Body of pancreas (tissue), 4 donors: Measurements from ENCODE around the gene LEPROT. TPM values are rescaled to one million over a fixed set of nuclear protein-coding genes. Genes with fewer than 3 reads are reported as not detected.

ENCODE experiments used
- ATAC-seq: fragments of 150-250 bp; one replicate; pipeline ENCODE4 v1.9.1; 2016
- DNase-seq, 4 donors: peaks; one replicate each; pipeline ENCODE4 v3.0.0-alpha.2; 2019
- H3K27ac ChIP-seq, 4 donors: fragments of 200-600 bp; sonication (generic); 1 replicate in 3 of 4; 2 replicates in 1 of 4; pipeline versions ENCODE4 v1.5.1 to v1.6.1; 2016 to 2019; ENCODE audit warnings: mild to moderate bottlenecking in 1 of 4, mixed read lengths in 1 of 4, moderate library complexity in 1 of 4
- H3K27me3 ChIP-seq, 2 donors: fragments of 200-600 bp; sonication (generic); one replicate each; pipeline ENCODE4 v1.6.0; 2016; ENCODE audit warnings: mild to moderate bottlenecking in 1 of 2
- H3K36me3 ChIP-seq, 2 donors: fragments of 200-600 bp; sonication (generic); replicated peaks in 1 of 2; 2 replicates each; pipeline ENCODE4 v1.5.1; 2016; ENCODE audit warnings: low read depth in 2 of 2; ENCODE audit not compliant: insufficient read depth in 1 of 2
- H3K4me1 ChIP-seq: fragments of 200-600 bp; sonication (generic); one replicate; pipeline ENCODE4 v1.6.0; 2016
- H3K4me3 ChIP-seq, 2 donors: fragments of 200-600 bp; sonication (generic); 1 replicate in 1 of 2; 2 replicates in 1 of 2; pipeline ENCODE4 v1.5.1; 2016 to 2019
- H3K9me3 ChIP-seq, 3 donors: fragments of 200-600 bp; sonication (generic); 1 replicate in 2 of 3; 2 replicates in 1 of 3; pipeline ENCODE4 v1.5.1; 2016
- POLR2A ChIP-seq, 3 donors: fragments of 450-650 bp; IDR thresholded peaks; one replicate each; pipeline ENCODE4 v1.6.1; 2016; ENCODE audit warnings: antibody characterized with exemption in 3 of 3, mild to moderate bottlenecking in 2 of 3
- WGBS, 2 donors: methylation state at CpG; one replicate each; pipeline ENCODE4 v1.1.5; 2017; 5-methylcytosine and 5-hydroxymethylcytosine counted together
- intact Hi-C: fragments of 100-400 bp; cut with DNase I; formaldehyde crosslinking; loops from one replicate; pipeline ENCODE4 v1.15.1; 2023
- total RNA-seq, 2 donors: library from RNA; depleted of rRNA; stranded (reverse); fragments of >200 nt; gene quantifications; one replicate each; pipeline ENCODE4 v1.1.0, GENCODE V29; 2016
- TF ChIP-seq, protein P1 (sequence below), 7 experiments: fragments of 450-650 bp in 4 of 7; fragments of 200-600 bp in 3 of 7; sonication (generic) in 3 of 7; IDR thresholded peaks; one replicate each; pipeline ENCODE4 v1.5.1; 2016 to 2019; ENCODE audit warnings: antibody characterized with exemption in 7 of 7

The LEPROT gene
- total RNA-seq, 2 donors from 2014 or later = 22.7 to 47.7 TPM

- ATAC-seq (no peak), DNase-seq (no peak)
- Histone ChIP-seq H3K27me3 (no peaks in the 10 kb centered on the region), H3K4me1 (no peaks in the 10 kb centered on the region), H3K36me3 (peaks cover 5 to 7% of the 10 kb centered on the region in 2 donors), H3K27ac (no peak overlapping the region), H3K4me3 (no peak overlapping the region), H3K9me3 (no peaks in the 10 kb centered on the region)
- TF ChIP-seq POLR2A (IDR thresholded peaks at IDR 0.05) = no peak
- TF ChIP-seq, protein P1, sequence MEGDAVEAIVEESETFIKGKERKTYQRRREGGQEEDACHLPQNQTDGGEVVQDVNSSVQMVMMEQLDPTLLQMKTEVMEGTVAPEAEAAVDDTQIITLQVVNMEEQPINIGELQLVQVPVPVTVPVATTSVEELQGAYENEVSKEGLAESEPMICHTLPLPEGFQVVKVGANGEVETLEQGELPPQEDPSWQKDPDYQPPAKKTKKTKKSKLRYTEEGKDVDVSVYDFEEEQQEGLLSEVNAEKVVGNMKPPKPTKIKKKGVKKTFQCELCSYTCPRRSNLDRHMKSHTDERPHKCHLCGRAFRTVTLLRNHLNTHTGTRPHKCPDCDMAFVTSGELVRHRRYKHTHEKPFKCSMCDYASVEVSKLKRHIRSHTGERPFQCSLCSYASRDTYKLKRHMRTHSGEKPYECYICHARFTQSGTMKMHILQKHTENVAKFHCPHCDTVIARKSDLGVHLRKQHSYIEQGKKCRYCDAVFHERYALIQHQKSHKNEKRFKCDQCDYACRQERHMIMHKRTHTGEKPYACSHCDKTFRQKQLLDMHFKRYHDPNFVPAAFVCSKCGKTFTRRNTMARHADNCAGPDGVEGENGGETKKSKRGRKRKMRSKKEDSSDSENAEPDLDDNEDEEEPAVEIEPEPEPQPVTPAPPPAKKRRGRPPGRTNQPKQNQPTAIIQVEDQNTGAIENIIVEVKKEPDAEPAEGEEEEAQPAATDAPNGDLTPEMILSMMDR (IDR thresholded peaks at IDR 0.05) = peak in 1 of 7 experiments; percentile 9
- WGBS, 2 donors = 89 to 93% methylated on average over 1 of the region's 1 CpG
- intact Hi-C loops = no loop called here
Observed at GRCh38 chr1:65434255-65434654, 13.8 kb downstream of the LEPROT start.

- H3K36me3 ChIP-seq = peaks cover 5 to 7% of the 10 kb centered on the region in 2 donors
- no peaks in the 10 kb centered on the region for H3K27me3 ChIP-seq
- H3K9me3 ChIP-seq = no peaks in the 10 kb centered on the region
- no peak for TF ChIP-seq POLR2A (IDR thresholded peaks at IDR 0.05)
- TF ChIP-seq, protein P1 (IDR thresholded peaks at IDR 0.05) = no peak
- ATAC-seq = no peak
- H3K4me3 ChIP-seq = no peak overlapping the region
- intact Hi-C loops = no loop called here
- no peaks in the 10 kb centered on the region for H3K4me1 ChIP-seq
- no peak for DNase-seq
- WGBS, 2 donors = 58 to 64% methylated on average over 3 of the region's 3 CpGs
- no peak overlapping the region for H3K27ac ChIP-seq
Observed at GRCh38 chr1:65434760-65435159, 14.3 kb downstream of the LEPROT start.

- no peaks in the 10 kb centered on the region for H3K4me1 ChIP-seq
- DNase-seq (no peak), ATAC-seq (no peak)
- H3K27ac ChIP-seq = no peak overlapping the region
- no peak for TF ChIP-seq POLR2A (IDR thresholded peaks at IDR 0.05)
- TF ChIP-seq, protein P1 (IDR thresholded peaks at IDR 0.05) = no peak
- intact Hi-C loops = no loop called here
- no peaks in the 10 kb centered on the region for H3K27me3 ChIP-seq
- WGBS, 2 donors = 62 to 74% methylated on average over 2 of the region's 2 CpGs
- no peaks in the 10 kb centered on the region for H3K9me3 ChIP-seq
- no peak overlapping the region for H3K4me3 ChIP-seq
- H3K36me3 ChIP-seq = peaks cover 5 to 7% of the 10 kb centered on the region in 2 donors
Observed at GRCh38 chr1:65435987-65436386, 15.5 kb downstream of the LEPROT start.

DNA sequence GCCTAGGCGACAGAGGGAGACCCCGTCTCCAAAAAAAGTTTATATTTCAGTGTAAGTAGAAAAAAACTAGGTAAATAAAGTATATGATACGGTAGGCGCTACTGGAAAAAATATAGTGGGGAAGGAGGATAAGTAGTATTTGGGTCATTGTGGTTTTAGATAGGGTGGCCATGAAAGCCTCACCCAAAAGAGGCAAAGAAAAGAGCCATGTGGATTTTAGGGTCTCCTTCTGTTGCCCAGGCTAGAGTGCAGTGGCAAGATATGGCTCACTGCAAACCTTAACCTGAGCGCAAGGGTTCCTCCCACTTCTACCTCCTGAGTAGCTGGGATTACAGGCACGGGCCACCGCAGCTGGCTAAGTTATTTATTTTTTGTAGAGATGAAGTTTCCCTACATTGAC, 17.1 kb downstream of the LEPROT start:
- intact Hi-C loops = no loop called here
- peaks cover 7% of the 10 kb centered on the region for H3K4me1 ChIP-seq
- no peak for DNase-seq
- H3K27ac ChIP-seq = no peak overlapping the region
- peaks cover 0 to 2% of the 10 kb centered on the region in 2 donors for H3K36me3 ChIP-seq
- no peak overlapping the region for H3K4me3 ChIP-seq
- TF ChIP-seq, protein P1 (IDR thresholded peaks at IDR 0.05) = no peak
- no peak for TF ChIP-seq POLR2A (IDR thresholded peaks at IDR 0.05)
- 94 to 96% methylated on average over 7 of the region's 7 CpGs for WGBS, 2 donors
- no peak for ATAC-seq
- no peaks in the 10 kb centered on the region for H3K9me3 ChIP-seq
- H3K27me3 ChIP-seq = no peaks in the 10 kb centered on the region

DNA sequence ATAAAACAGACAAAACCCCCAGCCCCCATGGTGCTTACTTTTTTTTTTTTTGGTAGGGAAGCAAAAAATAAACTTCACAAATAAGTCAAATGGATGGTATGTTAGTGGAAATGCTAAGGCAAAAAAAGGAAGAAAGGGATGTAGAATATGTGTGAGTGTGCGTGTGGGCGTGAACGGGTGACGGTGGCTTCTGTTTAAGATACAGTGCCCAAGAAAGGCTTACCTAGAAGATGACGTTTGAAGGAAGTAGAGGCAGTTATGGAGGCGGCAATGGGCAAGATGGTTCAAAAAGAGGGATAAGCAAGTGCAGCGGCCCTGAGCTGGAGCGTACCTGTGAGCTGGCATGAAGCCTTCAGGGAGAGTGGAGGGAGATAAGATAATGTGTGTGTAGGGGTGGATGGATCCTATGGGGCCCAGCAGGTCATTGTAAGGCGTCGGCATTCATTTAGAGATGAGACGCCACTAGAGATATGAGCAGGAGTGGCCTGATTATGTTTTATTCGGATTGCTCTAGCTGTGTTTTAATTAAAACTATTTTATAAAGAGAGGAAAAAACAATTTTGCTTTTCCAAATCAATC, 19.9 kb downstream of the LEPROT start:
- TF ChIP-seq, protein P1 (IDR thresholded peaks at IDR 0.05) = no peak
- no peak for TF ChIP-seq POLR2A (IDR thresholded peaks at IDR 0.05)
- intact Hi-C loops = no loop called here
- ATAC-seq (no peak), DNase-seq (no peak)
- Histone ChIP-seq H3K4me1 (peaks cover 7% of the 10 kb centered on the region), H3K4me3 (no peak overlapping the region), H3K9me3 (no peaks in the 10 kb centered on the region), H3K36me3 (no peaks in the 10 kb centered on the region), H3K27ac (no peak overlapping the region), H3K27me3 (no peaks in the 10 kb centered on the region)
- 73 to 86% methylated on average over 12 of the region's 12 CpGs for WGBS, 2 donors
